ENCODE data around the gene KLHL29. TPM values are rescaled to one million over a fixed set of nuclear protein-coding genes. Genes with fewer than 3 reads are reported as not detected.
"Not testable (repeated sequence)": the region's sequence is repeated elsewhere in the genome, so short reads cannot be mapped to it uniquely, and the experiment has no call there.

KLHL29 gene
- total RNA-seq, 2 experiments from 2014 or later: 0.10 to 0.33 TPM

- no peaks in the 10 kb centered on the region for H3K4me1 Mint-ChIP-seq
- H3K9me3 Mint-ChIP-seq: no peaks in the 10 kb centered on the region
- POLR2A ChIA-PET: no interaction called here
- H3K4me3 Mint-ChIP-seq: no peak overlapping the region
- H3K27ac Mint-ChIP-seq: no peak overlapping the region
- CTCF ChIA-PET: interaction anchor here (0.7 kb wide), 1 partner anchor 20 kb away, joined by 4 read pairs; no protein-coding TSS in a partner anchor
- DNase-seq: no peak
- no peaks in the 10 kb centered on the region for H3K36me3 Mint-ChIP-seq (ENCODE audit: low read depth)
- no peaks in the 10 kb centered on the region for H3K27me3 Mint-ChIP-seq
Measured at GRCh38 chr2:23713351-23713750, 328.4 kb downstream of the KLHL29 start.

DNA sequence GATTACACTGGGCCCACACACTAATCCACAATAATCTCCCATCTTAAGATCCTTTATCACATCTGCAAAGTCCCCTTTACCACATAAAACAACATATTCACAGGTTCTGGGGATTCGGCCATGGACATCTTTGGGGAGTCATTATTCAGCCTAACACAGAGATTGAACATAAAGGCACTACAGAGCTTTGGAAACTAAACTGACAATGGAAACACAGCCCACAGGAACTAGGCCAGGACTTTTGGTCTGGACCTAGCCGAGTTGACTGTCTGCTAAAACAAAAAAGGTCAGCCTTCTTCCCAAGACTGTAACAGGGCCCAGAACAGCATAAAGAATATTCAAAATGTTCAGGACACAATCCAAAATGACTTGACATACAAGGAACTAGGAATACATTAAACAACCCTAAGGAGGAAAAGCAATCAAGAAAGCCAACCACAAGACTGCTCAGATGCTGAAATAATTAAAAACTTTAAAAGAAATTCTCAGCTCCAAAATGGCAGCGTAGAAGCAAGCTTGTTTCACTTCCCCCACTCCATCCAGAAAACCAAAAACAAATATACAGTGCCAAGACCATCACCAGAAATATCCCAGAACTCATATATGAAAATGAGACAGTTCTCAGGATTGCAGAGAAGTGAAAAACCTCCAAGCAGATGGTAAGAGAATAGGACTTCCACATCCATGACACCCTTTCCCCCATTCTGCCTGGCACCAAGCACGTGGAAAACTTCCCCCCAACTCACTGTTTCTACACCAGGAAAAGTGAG, 334.1 kb downstream of the KLHL29 start:
- Mint-ChIP-seq H3K4me3 (no peak overlapping the region), H3K27ac (no peak overlapping the region), H3K4me1 (no peaks in the 10 kb centered on the region), H3K9me3 (peaks cover 18% of the 10 kb centered on the region), H3K36me3 (ENCODE audit: low read depth) (peaks cover 19% of the 10 kb centered on the region), H3K27me3 (no peaks in the 10 kb centered on the region)
- no peak for DNase-seq
- POLR2A ChIA-PET: no interaction called here
- CTCF ChIA-PET: no interaction called here

- Mint-ChIP-seq H3K9me3 (peaks cover 18% of the 10 kb centered on the region), H3K36me3 (ENCODE audit: low read depth) (peaks cover 19% of the 10 kb centered on the region), H3K27me3 (no peaks in the 10 kb centered on the region), H3K4me3 (no peak overlapping the region), H3K27ac (no peak overlapping the region), H3K4me1 (no peaks in the 10 kb centered on the region)
- DNase-seq: no peak
- ChIA-PET POLR2A (no interaction called here), CTCF (no interaction called here)
Measured at GRCh38 chr2:23719716-23720115, 334.7 kb downstream of the KLHL29 start.

DNA sequence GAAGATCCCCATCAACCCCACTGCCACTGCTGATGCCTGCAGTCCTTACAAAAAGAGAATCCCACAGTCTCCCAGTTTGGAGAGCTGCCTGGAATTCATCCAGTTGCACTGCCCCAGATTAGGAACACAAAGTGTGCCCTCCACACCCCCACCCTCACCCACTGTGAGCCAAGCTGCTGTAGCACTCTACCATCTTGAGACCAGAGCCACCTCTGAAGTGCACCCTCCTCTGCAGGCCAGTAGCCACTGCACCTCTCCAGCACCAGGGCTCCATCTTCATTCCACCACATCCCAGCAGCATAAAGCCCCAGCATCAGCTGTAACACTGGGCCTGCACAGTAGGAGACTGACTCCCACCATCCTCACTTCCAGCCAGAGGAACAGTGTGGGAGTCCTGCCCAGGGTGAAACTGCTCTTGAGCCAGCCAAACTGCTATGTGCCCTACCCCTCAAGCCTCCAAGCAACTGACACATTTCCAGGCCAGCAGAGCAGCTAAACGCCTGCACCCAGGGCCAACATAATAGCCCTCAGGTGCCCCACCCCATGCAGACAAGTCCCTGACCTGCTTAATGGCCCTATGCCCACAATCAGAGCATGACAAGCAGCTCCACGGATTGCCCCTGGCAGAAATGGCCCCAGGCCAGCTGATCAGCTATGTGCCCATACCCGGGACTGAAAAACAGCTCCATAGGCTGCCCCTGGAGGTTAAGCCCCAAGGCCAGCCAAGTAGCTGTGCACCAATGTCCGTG, 335.9 kb downstream of the KLHL29 start:
- POLR2A ChIA-PET: no interaction called here
- Mint-ChIP-seq H3K4me3 (no peak overlapping the region), H3K4me1 (no peaks in the 10 kb centered on the region), H3K9me3 (peaks cover 18% of the 10 kb centered on the region), H3K36me3 (ENCODE audit: low read depth) (peaks cover 21% of the 10 kb centered on the region), H3K27ac (no peak overlapping the region), H3K27me3 (no peaks in the 10 kb centered on the region)
- no peak for DNase-seq
- CTCF ChIA-PET: interaction anchor here (0.6 kb wide), 1 partner anchor 11 kb away, joined by 3 read pairs; no protein-coding TSS in a partner anchor

GRCh38 chr2:23721454-23721826, 336.5 kb downstream of the KLHL29 start:
- Mint-ChIP-seq H3K4me3 (no peak overlapping the region), H3K27ac (no peak overlapping the region), H3K36me3 (ENCODE audit: low read depth) (peaks cover 23% of the 10 kb centered on the region), H3K9me3 (peaks cover 18% of the 10 kb centered on the region), H3K4me1 (no peaks in the 10 kb centered on the region), H3K27me3 (no peaks in the 10 kb centered on the region)
- CTCF ChIA-PET: no interaction called here
- POLR2A ChIA-PET: no interaction called here
- no peak for DNase-seq

GRCh38 chr2:23722255-23722654, 337.3 kb downstream of the KLHL29 start:
- peaks cover 25% of the 10 kb centered on the region for H3K36me3 Mint-ChIP-seq (ENCODE audit: low read depth)
- H3K4me3 Mint-ChIP-seq: no peak overlapping the region
- POLR2A ChIA-PET: no interaction called here
- H3K4me1 Mint-ChIP-seq: no peaks in the 10 kb centered on the region
- no peaks in the 10 kb centered on the region for H3K27me3 Mint-ChIP-seq
- CTCF ChIA-PET: no interaction called here
- no peak for DNase-seq
- H3K27ac Mint-ChIP-seq: no peak overlapping the region
- H3K9me3 Mint-ChIP-seq: peaks cover 18% of the 10 kb centered on the region

- H3K4me1 Mint-ChIP-seq, H3K4me3 Mint-ChIP-seq, POLR2A ChIA-PET, H3K27me3 Mint-ChIP-seq, H3K27ac Mint-ChIP-seq, CTCF ChIA-PET, DNase-seq: not testable (repeated sequence)
- peaks cover 25% of the 10 kb centered on the region for H3K36me3 Mint-ChIP-seq (ENCODE audit: low read depth)
- H3K9me3 Mint-ChIP-seq: peaks cover 18% of the 10 kb centered on the region
Measured at GRCh38 chr2:23723029-23723428, 338.1 kb downstream of the KLHL29 start.

DNA sequence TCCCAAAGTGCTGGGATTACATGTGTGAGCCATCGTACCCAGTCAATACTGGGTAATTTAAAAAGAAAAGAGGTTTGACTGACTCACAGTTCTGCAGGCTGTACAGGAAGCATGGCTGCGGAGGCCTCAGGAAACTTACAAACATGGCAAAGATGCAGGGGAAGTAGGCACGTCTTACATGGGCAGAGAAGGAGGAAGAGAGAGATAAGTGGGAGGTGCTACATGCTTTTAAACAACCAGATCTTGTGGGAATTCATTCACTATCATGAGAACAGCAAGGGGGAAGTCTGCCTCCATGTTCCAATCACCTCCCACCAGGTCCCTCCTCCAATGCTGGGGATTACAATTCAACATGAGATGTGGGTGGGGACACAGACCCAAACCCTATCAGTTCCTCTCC, 349.4 kb downstream of the KLHL29 start:
- DNase-seq: no peak
- H3K4me1 Mint-ChIP-seq: peaks cover 2% of the 10 kb centered on the region
- H3K9me3 Mint-ChIP-seq: no peaks in the 10 kb centered on the region
- no peak overlapping the region for H3K4me3 Mint-ChIP-seq
- peaks cover 9% of the 10 kb centered on the region for H3K36me3 Mint-ChIP-seq (ENCODE audit: low read depth)
- POLR2A ChIA-PET: no interaction called here
- no peaks in the 10 kb centered on the region for H3K27me3 Mint-ChIP-seq
- CTCF ChIA-PET: no interaction called here
- H3K27ac Mint-ChIP-seq: no peak overlapping the region

DNA sequence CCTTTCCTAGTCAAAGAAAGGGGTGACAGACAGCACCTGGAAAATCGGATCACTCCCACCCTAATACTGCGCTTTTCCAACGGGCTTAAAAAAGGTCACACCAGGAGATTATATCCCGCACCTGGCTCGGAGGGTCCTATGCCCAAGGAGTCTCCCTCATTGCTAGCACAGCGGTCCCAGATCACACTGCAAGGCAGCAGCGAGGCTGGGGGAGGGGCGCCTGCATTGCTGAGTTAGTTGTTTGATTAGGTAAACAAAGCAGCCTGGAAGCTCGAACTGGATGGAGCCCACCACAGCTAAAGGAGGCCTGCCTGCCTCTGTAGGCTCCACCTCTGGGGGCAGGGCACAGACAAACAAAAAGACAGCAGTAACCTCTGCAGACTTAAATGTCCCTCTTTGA, 351.8 kb downstream of the KLHL29 start:
- DNase-seq; H3K27ac Mint-ChIP-seq; H3K27me3 Mint-ChIP-seq; POLR2A ChIA-PET; CTCF ChIA-PET; H3K9me3 Mint-ChIP-seq; H3K4me3 Mint-ChIP-seq; H3K36me3 Mint-ChIP-seq (ENCODE audit: low read depth); H3K4me1 Mint-ChIP-seq: not testable (repeated sequence)

DNA sequence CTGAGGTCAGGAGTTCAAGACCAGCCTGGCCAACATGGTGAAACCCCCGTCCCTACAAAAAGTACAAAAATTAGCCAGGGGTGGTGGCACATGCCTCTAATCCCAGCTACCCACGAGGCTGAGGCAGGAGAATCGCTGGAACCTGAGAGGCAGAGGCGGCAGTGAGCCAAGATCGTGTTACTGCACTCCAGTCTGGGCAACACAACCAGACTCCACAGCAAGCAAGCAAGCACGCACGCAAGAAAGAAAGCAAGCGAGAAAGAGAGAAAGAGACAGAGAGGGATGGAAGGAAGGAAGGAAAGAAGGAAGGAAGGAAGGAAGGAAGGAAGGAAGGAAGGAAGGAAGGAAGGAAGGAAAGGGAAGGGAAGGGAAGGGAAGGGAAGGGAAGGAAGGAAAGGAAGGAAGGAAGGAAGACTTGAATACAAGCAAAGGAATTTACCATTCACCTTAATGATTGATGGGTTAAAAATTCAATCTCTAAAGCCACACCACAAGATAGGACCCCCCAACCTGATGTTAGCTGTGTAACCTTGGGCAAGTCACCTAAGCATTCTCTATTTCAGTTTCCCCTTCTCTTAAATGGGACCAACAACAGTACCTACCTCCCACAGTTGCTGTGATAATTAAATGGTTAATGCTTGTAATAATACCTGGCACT, 360.2 kb downstream of the KLHL29 start:
- CTCF ChIA-PET: no interaction called here

GRCh38 chr2:23745726-23746105, 360.7 kb downstream of the KLHL29 start:
- no peaks in the 10 kb centered on the region for H3K27me3 Mint-ChIP-seq
- H3K4me1 Mint-ChIP-seq: no peaks in the 10 kb centered on the region
- no peak overlapping the region for H3K27ac Mint-ChIP-seq
- H3K9me3 Mint-ChIP-seq: no peaks in the 10 kb centered on the region
- no peak overlapping the region for H3K4me3 Mint-ChIP-seq
- H3K36me3 Mint-ChIP-seq (ENCODE audit: low read depth): no peaks in the 10 kb centered on the region
- no peak for DNase-seq
- POLR2A ChIA-PET: no interaction called here
- CTCF ChIA-PET: no interaction called here

More for the DNA sequence above, 360.2 kb downstream of the KLHL29 start:
- no peaks in the 10 kb centered on the region for H3K4me1 Mint-ChIP-seq
- no peaks in the 10 kb centered on the region for H3K36me3 Mint-ChIP-seq (ENCODE audit: low read depth)
- H3K27me3 Mint-ChIP-seq: no peaks in the 10 kb centered on the region
- H3K27ac Mint-ChIP-seq: no peak overlapping the region
- H3K4me3 Mint-ChIP-seq: no peak overlapping the region
- POLR2A ChIA-PET: no interaction called here
- no peaks in the 10 kb centered on the region for H3K9me3 Mint-ChIP-seq
- DNase-seq: no peak

- no peak overlapping the region for H3K4me3 Mint-ChIP-seq
- DNase-seq: no peak
- H3K36me3 Mint-ChIP-seq (ENCODE audit: low read depth): no peaks in the 10 kb centered on the region
- no peak overlapping the region for H3K27ac Mint-ChIP-seq
- ChIA-PET CTCF (no interaction called here), POLR2A (no interaction called here)
- H3K27me3 Mint-ChIP-seq: no peaks in the 10 kb centered on the region
- H3K4me1 Mint-ChIP-seq: no peaks in the 10 kb centered on the region
- H3K9me3 Mint-ChIP-seq: no peaks in the 10 kb centered on the region
Measured at GRCh38 chr2:23746141-23746863, 361.3 kb downstream of the KLHL29 start.

DNA sequence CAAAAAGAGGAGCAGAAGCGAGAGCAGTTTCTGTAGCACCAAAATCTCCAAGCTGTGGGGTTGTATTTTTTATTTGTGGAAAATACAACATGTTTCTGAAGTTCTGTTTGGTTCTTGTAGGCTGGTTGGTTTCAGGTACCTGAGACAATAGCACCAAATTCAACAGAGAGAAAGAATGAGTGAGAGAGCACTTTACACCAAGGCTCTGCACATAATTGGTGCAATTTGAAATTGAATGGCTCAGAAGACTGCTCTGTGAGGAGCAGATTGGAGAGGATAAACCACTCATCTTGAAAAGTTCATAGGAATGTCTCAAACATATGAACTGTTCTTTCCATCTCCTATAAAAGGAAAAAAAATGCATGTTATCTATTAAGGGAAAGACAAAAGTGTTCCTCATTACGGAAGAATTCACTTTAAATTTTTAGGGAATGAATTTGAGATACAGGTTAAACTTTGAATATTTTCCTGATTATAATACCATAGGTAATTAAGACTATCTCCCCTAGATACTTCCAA, 366.8 kb downstream of the KLHL29 start:
- ChIA-PET POLR2A (no interaction called here), CTCF (interaction anchor here (1.5 kb wide), 1 partner anchor 8 kb away, joined by 4 read pairs; no protein-coding TSS in a partner anchor)
- no peaks in the 10 kb centered on the region for H3K4me1 Mint-ChIP-seq
- H3K9me3 Mint-ChIP-seq: no peaks in the 10 kb centered on the region
- H3K36me3 Mint-ChIP-seq (ENCODE audit: low read depth): peaks cover 8% of the 10 kb centered on the region
- no peak overlapping the region for H3K27ac Mint-ChIP-seq
- no peak for DNase-seq
- H3K27me3 Mint-ChIP-seq: no peaks in the 10 kb centered on the region
- H3K4me3 Mint-ChIP-seq: no peak overlapping the region
